Measurements from ENCODE around the gene STAG1. TPM values are rescaled to one million over a fixed set of nuclear protein-coding genes. Genes with fewer than 3 reads are reported as not detected.

STAG1 gene
- total RNA-seq, 4 donors from 2014 or later: 39.3 to 53.3 (median 51.3) TPM

DNA sequence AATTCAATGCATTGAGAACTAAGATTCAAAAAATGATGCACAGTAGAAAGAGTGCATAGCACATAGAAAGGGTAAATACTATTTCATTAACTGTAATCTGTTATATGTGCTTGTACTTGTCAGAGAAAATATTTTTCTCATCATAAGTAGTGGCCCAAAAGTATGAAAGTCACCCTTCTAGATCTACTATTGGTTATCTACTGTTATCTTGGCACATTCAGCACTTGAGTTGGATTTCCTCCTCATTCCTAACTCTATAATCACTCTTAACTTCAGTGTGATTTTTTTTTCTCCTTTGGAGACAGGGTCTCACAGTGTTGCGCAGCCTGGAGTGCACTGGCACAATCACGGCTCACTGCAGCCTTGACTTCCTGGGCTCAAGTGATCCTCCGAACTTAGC, 307.6 kb downstream of the STAG1 start:
- no peaks in the 10 kb centered on the region for H3K9me3 ChIP-seq
- no peaks in the 10 kb centered on the region for H3K27me3 ChIP-seq
- H3K36me3 ChIP-seq: peaks cover 0 to 65% of the 10 kb centered on the region in 2 donors
- H3K27ac ChIP-seq: no peak overlapping the region
- ATAC-seq: no peak
- TF ChIP-seq EP300 (IDR thresholded peaks at IDR 0.05): no peak
- TF ChIP-seq, protein P1, sequence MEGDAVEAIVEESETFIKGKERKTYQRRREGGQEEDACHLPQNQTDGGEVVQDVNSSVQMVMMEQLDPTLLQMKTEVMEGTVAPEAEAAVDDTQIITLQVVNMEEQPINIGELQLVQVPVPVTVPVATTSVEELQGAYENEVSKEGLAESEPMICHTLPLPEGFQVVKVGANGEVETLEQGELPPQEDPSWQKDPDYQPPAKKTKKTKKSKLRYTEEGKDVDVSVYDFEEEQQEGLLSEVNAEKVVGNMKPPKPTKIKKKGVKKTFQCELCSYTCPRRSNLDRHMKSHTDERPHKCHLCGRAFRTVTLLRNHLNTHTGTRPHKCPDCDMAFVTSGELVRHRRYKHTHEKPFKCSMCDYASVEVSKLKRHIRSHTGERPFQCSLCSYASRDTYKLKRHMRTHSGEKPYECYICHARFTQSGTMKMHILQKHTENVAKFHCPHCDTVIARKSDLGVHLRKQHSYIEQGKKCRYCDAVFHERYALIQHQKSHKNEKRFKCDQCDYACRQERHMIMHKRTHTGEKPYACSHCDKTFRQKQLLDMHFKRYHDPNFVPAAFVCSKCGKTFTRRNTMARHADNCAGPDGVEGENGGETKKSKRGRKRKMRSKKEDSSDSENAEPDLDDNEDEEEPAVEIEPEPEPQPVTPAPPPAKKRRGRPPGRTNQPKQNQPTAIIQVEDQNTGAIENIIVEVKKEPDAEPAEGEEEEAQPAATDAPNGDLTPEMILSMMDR (IDR thresholded peaks at IDR 0.05): no peak
- TF ChIP-seq POLR2AphosphoS5 (IDR thresholded peaks at IDR 0.05): no peak
- no peak for TF ChIP-seq POLR2A (IDR thresholded peaks at IDR 0.05)
- H3K4me1 ChIP-seq: no peaks in the 10 kb centered on the region
- WGBS, 2 donors (ENCODE audit: low coverage in 1 of 2): 79% methylated on average over 2 of the region's 3 CpGs; no CpG with 5 or more reads in 1 of the 2 donors
- no peak overlapping the region for H3K4me3 ChIP-seq

DNA sequence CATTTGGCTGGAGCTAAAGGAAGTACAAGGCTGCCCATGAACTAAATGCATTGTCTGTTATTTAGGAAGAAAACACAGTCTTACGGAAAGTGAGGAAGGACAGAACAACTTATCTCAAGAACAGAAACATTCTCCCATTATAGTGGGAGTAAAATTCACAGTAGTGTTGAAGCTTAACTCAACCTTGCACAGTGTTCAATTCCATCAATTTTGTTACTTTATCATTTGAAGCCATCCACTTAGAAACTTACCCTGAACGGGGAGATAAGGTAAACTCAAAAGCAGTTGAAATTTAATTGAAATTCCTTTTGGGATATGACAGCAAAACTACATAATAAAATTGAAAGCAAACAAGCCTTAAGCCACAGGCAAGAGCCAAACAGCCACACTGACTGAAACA, 315.1 kb downstream of the STAG1 start:
- Histone ChIP-seq H3K36me3 (peaks cover 0 to 40% of the 10 kb centered on the region in 2 donors), H3K27me3 (no peaks in the 10 kb centered on the region), H3K4me3 (no peak overlapping the region), H3K27ac (no peak overlapping the region), H3K9me3 (no peaks in the 10 kb centered on the region), H3K4me1 (no peaks in the 10 kb centered on the region)
- no peak for ATAC-seq
- TF ChIP-seq, protein P1 (IDR thresholded peaks at IDR 0.05): no peak
- TF ChIP-seq POLR2AphosphoS5 (IDR thresholded peaks at IDR 0.05) (no peak), POLR2A (IDR thresholded peaks at IDR 0.05) (no peak), EP300 (IDR thresholded peaks at IDR 0.05) (no peak)
- 72% methylated on average over 2 of the region's 2 CpGs for WGBS, 2 donors (ENCODE audit: low coverage in 1 of 2)

DNA sequence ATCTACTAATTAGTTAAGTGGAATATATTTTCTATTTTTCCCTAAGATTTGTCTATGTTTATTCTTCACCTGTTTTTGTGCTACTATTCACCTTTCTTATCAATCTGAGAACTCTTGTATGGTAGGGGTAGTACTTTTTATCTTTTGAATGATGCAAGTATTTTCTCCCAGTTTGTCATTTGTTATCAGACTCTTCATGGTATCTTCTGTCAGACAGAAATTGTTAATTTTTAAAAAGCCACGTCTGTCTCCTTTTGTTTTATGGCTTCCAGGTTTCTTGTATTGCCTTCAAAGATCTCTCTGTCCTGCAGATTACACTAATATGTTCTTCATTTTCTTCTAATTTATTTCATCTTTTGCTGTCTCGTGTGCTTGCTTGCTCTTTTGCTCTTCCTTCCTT, 317.7 kb downstream of the STAG1 start:
- peaks cover 0 to 32% of the 10 kb centered on the region in 2 donors for H3K36me3 ChIP-seq
- TF ChIP-seq EP300 (IDR thresholded peaks at IDR 0.05): no peak
- TF ChIP-seq, protein P1 (IDR thresholded peaks at IDR 0.05): no peak
- TF ChIP-seq POLR2A (IDR thresholded peaks at IDR 0.05): no peak
- TF ChIP-seq POLR2AphosphoS5 (IDR thresholded peaks at IDR 0.05): no peak
- WGBS, 2 donors (ENCODE audit: low coverage in 1 of 2): 52 to 63% methylated on average over 1 to 2 of the region's 2 CpGs
- no peaks in the 10 kb centered on the region for H3K27me3 ChIP-seq
- no peak overlapping the region for H3K27ac ChIP-seq
- no peaks in the 10 kb centered on the region for H3K4me1 ChIP-seq
- ATAC-seq: no peak
- H3K9me3 ChIP-seq: no peaks in the 10 kb centered on the region
- H3K4me3 ChIP-seq: no peak overlapping the region

DNA sequence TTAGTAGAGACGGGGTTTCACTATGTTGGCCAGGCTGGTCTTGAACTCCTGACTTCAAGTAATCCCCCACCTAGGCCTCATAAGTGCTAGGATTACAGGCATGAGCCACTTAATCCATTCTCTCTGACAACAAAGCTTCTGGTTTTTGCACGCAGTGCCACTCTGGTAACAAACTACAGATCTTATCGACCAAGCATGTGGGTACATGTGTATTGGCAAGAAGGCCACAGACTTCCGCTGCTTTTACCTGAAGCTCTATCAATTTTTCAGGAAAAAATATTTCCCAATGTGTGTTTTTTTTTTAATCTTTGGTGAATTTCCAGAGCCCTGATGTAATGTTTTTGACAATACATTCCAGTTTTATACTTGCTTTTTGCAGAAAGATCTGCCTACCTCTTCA, 319.5 kb downstream of the STAG1 start:
- Histone ChIP-seq H3K27ac (no peak overlapping the region), H3K27me3 (no peaks in the 10 kb centered on the region), H3K36me3 (peaks cover 0 to 38% of the 10 kb centered on the region in 2 donors), H3K9me3 (no peaks in the 10 kb centered on the region), H3K4me1 (no peaks in the 10 kb centered on the region), H3K4me3 (no peak overlapping the region)
- TF ChIP-seq EP300 (IDR thresholded peaks at IDR 0.05) (no peak), POLR2A (IDR thresholded peaks at IDR 0.05) (no peak), POLR2AphosphoS5 (IDR thresholded peaks at IDR 0.05) (no peak)
- TF ChIP-seq, protein P1 (IDR thresholded peaks at IDR 0.05): no peak
- 96 to 100% methylated on average over 3 to 4 of the region's 4 CpGs for WGBS, 2 donors (ENCODE audit: low coverage in 1 of 2)
- ATAC-seq: no peak

DNA sequence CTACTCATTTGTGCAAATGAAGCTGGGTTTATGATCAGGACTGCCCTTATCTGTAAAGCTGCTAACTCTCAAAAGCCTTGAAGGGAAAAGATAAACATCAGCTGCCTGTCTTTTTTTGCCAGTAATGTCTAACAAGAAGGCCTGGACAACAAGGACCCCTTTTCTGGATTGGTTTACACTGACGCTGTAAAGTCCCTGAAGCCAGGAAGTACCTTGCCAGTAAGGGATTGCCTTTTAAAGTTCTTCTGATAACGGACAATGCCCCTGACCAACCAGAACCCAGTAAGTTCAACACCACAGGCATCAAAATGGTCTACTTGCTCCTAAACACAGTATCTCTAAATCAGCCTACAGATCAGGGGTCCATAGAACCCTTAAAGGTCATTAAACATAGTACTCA, 324.0 kb downstream of the STAG1 start:
- Histone ChIP-seq H3K4me3 (no peak overlapping the region), H3K27ac (no peak overlapping the region), H3K4me1 (no peaks in the 10 kb centered on the region), H3K36me3 (peaks cover 0 to 51% of the 10 kb centered on the region in 2 donors), H3K9me3 (no peaks in the 10 kb centered on the region), H3K27me3 (no peaks in the 10 kb centered on the region)
- TF ChIP-seq POLR2AphosphoS5 (IDR thresholded peaks at IDR 0.05): no peak
- TF ChIP-seq, protein P1 (IDR thresholded peaks at IDR 0.05): no peak
- ATAC-seq: no peak
- 86 to 100% methylated on average over 1 to 2 of the region's 2 CpGs for WGBS, 2 donors (ENCODE audit: low coverage in 1 of 2)
